GM18868 (cell line): Measurements from ENCODE around the gene PTBP1.

Source experiments
- ATAC-seq: cut with Tn5 transposase; IDR thresholded peaks from one replicate; pipeline ENCODE4 v1.9.1; 2021; ENCODE audit warnings: mild to moderate bottlenecking, moderate library complexity; ENCODE audit not compliant: unreplicated experiment

Gene PTBP1

GRCh38 chr19:795691-796581, 1.3 kb upstream of the PTBP1 start:
- ATAC-seq, result no peak

GRCh38 chr19:797528-798414, 519 bp downstream of the PTBP1 start:
- peak; percentile 34 for ATAC-seq

GRCh38 chr19:798415-799075, 1.3 kb downstream of the PTBP1 start:
- no peak for ATAC-seq

GRCh38 chr19:799076-799881, 2.0 kb downstream of the PTBP1 start:
- ATAC-seq, result no peak

GRCh38 chr19:800360-801029, 3.2 kb downstream of the PTBP1 start:
- no peak for ATAC-seq

GRCh38 chr19:801030-801860, 4.0 kb downstream of the PTBP1 start:
- ATAC-seq, result no peak

- ATAC-seq, result no peak
Measured at GRCh38 chr19:801861-802497, 4.7 kb downstream of the PTBP1 start.

GRCh38 chr19:802498-803098, 5.3 kb downstream of the PTBP1 start:
- no peak for ATAC-seq

- no peak for ATAC-seq
Measured at GRCh38 chr19:803099-803561, 5.9 kb downstream of the PTBP1 start.

- ATAC-seq, result no peak
Measured at GRCh38 chr19:803686-804418, 6.6 kb downstream of the PTBP1 start.

- ATAC-seq, result no peak
Measured at GRCh38 chr19:804419-805165, 7.3 kb downstream of the PTBP1 start.

GRCh38 chr19:805166-805551, 7.9 kb downstream of the PTBP1 start:
- no peak for ATAC-seq

GRCh38 chr19:805600-806550, 8.6 kb downstream of the PTBP1 start:
- no peak for ATAC-seq

GRCh38 chr19:806815-807421, 9.7 kb downstream of the PTBP1 start:
- ATAC-seq, result no peak
